ENCODE results near the gene SEC23IP.
"Not testable (repeated sequence)": the region's sequence is repeated elsewhere in the genome, so short reads cannot be mapped to it uniquely, and the experiment has no call there.

Gene SEC23IP

DNA sequence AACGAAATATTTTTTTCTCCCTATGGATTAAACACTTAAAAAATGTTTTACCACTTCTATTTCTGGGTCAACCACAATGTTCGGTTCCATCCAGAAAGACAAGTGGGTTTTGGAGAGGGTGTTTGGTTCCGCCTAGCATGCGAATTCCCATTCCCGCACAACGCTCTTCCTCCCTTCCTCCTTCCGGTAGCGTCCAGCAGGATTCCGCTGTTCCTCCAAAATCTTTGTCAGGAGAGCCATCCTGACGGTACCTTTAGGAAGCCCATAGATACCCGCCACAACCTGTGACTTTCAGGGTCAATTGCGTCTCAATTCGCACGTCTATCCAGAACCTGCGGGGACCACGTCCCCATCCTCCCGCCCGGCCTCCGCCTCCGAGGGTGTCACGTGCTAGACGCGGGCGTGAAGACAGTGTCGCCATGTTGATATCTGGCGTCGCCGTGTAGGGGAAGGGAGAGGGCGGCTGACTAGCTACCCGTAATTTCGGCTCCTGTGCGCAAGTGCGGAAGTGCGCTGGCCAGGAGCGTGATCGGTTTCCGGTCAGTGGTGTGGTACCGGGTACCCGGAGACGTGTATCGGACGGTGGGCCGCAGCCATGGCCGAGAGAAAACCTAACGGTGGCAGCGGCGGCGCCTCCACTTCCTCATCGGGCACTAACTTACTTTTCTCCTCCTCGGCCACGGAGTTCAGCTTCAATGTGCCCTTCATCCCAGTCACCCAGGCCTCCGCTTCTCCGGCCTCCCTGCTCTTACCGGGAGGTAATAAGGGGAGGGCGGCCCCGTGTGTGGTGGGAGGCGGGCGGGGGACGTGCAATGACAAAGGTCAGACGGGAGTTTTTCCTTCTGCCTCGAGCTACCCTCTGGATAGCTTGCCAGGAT, at the start of gene SEC23IP:
SEC23IP (plus strand) TSS at position 543 of the 878 bp plus-strand sequence; CDS start at position 596, 53 bp downstream.
- DNase-seq: peak; percentile 84

DNA sequence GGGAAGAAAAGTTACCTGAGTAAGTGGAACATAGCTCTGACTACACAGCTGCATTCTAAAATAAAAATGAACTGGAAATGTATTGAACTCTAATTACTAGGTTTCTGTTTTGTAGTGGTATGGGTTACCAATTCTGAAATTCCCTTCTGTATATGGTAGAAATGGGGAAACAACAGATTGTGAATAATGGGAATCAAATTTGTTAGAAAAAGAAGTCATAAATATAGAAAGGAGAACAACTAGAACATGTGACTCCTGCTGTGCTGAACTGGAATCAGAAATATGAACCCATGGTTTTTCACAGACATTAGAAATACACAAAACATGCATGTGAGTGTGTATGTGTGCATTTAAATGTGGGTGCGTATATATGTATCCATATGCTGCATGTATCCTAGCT, 46.9 kb upstream of the SEC23IP start:
- no peak for DNase-seq

DNA sequence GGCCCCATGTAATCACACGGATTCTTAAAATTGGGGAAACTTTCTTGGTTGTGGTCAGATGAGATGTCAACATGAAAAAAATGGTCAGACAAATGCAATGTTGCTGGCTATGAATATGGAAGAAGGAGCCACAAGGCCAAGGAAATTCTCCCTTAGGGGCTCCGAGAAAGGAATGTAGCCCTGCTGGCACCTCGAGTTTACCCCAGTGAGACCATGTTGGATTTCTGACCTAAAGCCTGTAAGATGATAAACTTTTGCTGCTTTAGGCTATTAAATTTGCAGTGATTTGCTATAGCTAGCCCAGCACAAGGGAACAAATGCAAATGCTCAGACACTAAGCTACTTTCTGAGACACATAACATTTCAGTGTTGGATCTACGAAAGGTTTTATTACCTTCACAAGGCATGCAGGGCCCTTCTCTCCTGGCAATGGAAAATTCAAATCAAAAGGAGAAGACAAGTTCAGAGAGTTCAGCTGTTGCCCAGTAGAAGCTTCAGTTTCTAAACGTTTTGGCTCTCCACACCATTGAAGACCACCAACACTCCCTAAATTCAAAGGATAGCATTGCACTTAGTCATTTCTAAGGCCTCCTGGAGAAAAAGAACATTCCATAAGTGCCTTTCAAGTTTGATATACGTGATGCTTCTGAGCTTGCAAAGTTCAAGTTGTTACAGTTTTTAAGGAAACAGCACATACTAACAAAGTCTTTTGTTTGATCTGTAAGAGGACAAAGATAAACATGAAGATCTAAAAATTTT, 43.3 kb upstream of the SEC23IP start:
- DNase-seq: no peak

DNA sequence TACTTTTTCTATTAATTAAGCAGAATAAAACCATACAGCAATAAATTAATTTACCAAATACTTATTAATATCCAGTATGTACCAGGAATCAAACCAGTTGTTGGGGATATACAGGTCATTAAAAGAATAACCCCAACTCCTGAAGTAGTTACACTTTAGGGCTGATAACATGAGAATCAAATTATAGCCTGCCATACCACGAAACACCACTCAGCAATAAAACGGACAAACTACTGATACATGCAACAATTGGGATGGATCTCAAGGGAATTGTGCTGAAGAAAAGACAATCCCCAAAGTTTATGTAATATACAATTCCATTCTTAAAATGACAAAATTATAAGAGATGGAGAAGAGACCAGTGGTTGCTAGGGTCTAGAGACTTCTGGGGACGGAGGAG, 42.6 kb upstream of the SEC23IP start:
- no peak for DNase-seq

DNA sequence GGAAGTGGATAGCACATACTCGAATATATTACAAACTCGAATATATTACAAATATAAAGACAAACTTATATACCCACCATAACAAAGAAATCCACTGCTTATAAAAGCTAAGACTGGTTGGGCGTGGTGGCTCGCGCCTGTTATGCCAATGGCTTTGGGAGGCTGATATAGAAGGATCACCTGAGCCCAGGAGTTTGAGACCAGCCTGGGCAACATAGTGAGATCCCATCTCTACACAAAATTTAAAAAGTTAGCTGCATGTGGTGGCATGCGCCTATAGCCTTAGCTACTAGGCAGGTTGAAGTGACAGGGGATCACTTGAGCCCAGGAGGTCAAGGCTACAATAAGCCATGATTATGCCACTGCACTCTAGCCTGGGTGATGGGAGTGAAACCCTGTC, 40.3 kb upstream of the SEC23IP start:
- DNase-seq: no peak

DNA sequence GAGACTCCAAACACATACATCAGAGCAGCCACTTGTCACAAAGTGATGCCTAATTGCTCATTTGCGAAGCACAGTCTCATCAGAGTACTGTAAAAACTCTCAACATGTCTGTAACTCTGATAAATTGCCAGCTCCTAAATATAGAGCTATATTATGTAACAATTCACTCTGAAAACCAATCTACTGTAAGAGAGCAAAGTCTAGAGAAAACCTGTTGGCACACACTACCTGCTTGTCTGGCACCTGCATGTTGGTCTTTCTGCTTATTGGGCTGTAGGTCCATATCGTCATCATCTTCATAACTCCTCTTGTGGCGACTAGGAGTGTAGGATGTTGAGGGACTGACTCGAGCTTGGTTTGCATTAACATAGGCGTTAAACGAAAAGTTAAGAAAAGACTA, 39.7 kb upstream of the SEC23IP start:
- DNase-seq: no peak

DNA sequence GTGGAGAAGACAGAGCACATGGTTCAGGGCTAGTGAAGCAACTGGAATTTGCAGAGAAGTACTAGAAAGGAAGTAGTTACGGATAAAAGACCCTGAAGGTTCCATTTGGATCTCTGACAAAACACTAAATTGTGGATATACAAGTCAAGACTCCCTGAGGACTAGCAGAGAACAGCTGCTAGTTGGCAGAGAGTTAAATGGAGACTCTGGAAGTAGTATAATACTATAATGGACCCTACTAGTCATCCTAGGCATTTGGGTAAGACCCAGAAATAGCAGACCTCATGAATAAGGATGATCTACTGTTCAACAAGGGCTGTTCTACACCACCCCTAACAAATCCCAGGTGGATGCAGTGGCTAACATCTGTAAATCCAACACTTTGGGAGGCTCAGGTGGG, 39.0 kb upstream of the SEC23IP start:
- DNase-seq: no peak

DNA sequence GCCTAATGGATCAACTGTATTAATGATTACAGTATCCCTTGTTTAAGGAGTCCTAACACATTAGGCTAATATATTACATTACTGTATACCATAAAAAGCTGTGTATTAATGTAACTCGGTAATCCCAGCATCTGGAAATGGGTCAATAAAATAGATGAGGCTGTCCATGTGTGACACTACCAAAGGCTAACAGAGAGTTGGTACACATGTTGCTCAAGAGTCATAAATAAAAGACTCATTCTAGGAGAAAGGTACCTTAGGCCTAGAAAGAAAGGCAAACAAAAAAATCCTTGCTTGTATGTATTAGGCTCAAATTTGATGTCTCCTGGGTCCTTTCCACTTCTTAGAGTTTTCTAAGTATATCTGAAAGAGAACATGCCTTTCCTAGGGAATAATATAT, 34.5 kb upstream of the SEC23IP start:
- DNase-seq: no peak

DNA sequence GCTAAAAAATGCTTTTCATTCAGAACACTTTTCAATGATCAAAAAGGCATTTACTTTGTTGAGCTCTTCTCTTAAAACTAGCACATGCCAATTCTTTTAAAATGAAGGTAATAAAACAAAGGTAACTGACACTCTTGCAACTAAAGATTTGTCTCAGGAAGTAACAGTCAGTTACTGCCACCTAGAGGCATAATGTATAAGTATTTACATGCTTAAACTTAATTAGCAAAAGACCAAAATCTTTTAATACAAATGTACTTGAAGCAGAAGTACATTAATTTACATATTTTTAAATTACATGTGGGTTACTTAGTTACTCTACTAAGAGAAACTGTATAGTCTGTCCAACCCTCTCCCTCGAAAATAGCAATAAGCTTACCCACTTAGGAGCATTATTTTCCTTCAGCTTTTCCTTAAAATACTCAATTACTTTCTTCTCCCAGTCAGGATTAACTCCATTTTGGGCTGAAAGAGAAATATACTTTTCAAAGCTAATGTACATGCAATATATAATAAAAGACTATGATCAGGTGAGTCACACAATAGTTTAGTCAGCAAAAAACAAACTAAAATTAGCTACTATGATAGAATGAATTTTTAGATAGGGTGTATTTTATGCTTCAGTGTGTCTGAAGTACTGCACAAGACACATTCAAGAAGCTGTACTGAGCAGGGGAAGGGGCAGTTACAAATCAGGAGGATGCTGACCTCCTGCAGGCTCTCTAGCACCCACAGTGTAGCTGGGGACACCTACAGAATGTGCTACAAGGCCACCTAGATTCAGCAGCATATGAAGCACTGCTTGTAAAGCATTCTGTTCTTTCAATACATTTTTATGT, 32.9 kb upstream of the SEC23IP start:
- DNase-seq: no peak

DNA sequence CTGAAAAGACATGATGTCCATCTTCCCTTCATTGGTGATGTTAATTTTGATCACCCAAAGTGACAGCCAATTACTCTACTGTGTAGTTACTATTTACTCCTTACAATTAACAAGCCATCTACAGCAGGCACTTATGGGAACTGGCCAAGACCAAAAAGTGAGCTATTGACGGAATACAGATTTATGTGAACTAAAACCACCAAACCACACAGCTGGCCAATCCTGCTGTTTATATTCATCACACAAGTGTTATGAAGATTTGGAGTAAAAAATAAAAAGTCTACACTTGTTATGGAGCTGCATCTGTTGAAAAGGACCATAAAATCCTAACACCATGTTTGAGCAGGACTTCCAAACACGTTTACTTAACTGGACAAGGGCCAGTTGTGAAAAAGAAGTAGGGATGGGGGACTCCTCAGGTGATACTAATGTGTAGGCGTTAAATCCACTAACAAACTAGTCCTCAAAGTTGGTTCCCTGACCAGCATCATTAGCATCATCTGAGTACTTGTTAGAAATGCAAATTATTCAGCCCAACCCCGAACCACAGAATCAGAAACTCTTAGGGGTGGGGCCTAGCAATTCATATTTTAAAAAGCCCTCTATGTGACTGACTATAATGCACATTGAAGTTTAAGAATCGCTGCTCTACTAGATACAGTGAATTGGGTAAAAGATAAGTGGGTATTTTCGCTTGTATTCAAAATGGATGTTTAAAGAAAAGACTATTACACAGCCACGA, 31.5 kb upstream of the SEC23IP start:
- DNase-seq: no peak

DNA sequence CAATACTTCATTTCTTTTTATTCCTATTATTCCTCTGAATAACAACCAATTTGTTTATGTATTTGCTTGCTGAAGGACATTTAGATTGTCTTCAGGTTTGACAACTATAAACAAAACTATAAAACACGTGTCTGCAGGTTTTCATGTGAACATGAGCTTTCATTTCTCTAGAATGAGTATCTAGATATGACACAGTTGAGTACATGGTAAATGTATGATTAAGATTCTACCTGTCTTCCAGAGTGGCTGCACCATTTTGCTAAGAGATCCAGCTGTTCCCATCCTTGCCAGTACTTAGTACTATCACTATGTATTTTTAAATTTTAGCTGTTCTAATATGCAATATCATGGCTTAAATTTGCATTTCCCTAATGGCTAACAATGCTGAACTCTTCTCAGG, 30.0 kb upstream of the SEC23IP start:
- no peak for DNase-seq

DNA sequence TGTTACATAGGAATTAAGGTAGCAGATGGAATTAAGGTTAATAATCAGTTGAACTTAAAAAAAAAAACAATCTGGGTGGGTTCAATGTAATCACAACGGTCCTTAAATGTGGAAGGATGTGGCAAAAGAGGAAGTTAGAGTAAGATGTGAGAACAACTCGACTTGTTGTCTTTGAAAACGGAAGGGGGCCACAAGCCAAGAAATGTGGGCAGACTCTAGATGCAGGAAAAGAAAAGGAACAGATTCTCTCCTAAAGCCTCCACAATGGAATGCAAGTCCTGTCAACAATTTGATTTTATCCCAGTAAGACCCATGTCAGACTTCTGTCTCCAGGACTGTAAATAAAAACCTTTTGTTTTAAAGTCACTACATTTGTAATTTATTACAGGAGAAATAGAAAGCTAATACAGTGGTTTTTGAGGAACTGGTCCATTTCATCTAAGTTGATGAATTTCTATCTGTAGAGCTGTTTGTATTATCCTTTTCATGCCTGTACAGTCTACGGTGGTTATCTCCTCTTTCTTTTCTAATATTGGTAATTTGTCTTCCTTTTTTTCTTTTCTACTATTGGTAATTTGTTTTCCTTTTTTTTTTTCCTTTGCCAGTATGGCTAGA, 28.5 kb upstream of the SEC23IP start:
- no peak for DNase-seq

DNA sequence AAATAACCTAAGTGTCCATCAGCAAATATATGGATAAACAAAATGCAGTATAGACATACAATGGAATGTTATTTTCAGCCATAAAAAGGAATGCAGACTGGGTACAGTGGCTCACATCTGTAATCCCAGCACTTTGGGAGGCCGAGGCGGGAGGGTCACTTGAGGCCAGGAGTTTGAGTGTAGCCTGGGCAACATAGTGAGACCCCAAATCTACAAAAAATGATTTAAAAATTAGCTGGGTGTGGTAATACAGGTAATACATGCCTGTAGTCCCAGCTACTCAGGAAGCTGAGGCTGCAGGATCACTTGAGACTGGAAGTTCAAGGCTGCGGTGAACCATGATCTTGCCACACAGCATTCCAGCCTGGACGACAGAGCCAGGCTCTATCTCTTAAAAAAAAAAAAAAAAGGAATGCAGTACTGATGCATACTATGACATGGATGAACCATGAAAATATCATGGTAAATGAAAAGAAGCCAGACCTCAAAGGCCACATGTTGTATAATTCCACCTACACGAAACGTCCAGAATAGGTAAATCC, 26.8 kb upstream of the SEC23IP start:
- DNase-seq: no peak

DNA sequence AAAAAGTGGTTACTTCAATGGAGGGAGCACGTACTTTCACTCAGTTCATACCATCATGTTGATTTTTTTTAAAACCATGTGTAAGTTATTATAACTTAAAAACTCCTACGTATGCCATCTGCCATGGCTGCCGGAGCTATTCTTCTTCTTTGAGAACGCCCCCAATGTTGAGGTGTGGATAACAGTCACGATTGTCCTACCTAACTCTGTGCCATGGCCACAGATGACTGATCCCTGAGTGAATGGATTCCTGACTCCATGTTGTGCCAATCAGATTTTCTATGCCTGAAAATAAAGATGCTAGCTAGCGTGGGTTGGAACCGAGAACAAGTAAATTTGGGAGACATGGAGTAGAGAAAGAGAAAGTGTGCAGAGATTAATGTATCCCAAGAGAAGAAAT, 25.2 kb upstream of the SEC23IP start:
- no peak for DNase-seq

DNA sequence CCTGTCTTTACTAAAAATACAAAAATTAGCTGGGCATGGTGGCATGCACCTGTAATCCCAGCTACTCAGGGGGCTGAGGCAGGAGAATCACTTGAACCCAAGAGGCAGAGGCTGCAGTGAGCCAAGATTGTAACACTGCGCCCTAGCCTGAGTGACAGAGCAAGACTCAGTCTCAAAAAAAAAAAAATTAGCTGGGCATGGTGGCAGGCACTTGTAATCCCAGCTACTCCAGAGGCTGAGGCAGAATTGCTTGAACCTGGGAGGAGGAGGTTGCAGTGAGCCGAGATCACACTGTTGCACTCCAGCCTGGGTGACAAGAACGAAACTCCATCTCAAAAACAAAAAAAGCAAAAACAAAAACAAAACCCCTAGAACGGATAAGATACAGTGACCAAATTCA, 23.1 kb upstream of the SEC23IP start:
- DNase-seq: not testable (repeated sequence)

DNA sequence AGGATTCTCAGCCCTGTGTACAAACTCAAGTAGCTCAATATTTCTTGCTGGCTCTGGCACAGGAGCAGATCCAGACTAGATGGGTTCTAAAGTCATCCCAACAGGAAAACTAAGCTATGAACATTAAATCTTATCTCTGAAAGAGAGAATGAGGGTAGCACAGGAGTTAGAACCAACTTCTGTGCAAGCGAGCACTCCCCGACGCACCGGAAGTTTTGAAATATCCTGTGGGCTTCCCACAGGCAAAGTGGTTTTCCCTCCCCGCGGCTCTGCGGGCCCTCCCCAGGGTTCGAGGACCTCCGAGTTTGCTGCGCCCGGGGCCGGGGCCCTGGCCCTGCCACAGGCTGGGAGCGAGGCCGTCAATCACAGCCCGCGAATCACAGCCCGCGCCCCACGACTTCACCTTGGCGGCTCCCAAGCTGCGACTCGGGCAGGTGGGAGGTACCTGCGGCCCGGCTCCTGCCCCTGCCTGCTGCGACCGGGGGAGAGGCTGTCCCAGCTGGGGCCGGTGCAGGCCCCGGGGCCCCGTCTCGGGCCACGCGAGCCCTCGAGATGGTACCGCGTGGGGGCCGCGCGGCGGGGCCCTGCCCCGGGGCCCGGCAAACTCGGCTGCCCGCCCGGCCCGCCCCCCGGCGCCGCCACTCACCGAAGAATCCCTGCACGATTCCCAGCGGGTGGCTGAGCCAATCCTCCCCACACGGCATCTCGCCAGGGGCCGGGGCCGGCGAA, 20.5 kb upstream of the SEC23IP start:
- peak; percentile 20 for DNase-seq

DNA sequence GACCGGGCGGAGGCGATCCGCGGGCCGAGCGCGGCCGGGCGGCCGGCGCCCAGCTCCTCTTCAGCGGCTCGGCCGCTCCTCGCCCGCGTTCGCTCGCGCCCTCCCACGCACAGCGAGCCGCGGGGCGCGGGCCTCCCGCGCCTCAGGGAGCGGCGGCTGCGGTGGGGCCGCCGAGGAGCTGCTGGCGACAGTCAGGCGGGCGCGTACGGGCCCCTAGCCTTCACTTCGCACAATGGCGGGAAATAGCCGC, 20.0 kb upstream of the SEC23IP start, which contains the start of gene MCMBP:
MCMBP (minus strand) TSS at position 234 of the 250 bp plus-strand sequence. CDS start 259 bp downstream, outside the sequence.
- DNase-seq: no peak

DNA sequence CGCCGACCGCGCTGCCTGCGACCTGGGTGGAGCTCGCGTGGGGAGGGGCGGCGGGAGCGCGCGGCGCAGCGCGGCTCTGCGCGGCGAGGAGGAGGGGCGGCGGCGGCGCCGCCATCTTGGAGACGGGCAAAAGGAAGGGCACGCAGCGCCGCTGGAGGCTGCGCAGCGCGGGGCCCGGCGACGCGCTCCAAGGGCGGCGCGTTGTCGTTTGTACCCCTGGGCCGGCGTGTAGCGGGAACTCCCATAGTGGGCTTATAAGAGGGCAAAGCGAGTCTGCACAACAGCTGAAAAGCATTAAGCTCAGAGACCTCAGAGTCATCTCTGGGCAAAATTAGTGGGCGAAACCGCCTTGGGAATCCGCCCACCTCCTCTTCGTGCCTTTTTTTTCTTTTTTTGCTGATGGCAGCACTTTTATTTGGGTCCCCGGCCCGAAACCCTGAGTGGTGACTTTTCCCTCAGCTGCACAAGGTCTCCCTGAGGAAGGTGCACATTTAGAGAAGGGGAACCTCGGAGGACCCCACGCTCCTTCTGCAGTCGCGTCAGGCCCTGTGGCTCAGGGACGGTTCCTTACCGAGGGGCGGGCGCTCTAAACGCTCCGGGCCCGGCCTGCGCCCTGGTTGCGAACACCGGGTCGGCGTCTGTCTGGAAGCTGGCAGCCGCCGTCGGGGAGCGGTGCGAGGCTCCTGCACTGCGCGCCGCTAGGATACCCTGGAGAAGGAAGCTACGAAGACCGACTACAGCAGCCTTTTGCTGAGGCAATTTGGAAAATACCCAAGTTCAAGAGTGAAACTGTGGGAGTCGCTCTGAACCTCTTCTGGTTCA, 19.5 kb upstream of the SEC23IP start:
- peak; percentile 72 for DNase-seq

DNA sequence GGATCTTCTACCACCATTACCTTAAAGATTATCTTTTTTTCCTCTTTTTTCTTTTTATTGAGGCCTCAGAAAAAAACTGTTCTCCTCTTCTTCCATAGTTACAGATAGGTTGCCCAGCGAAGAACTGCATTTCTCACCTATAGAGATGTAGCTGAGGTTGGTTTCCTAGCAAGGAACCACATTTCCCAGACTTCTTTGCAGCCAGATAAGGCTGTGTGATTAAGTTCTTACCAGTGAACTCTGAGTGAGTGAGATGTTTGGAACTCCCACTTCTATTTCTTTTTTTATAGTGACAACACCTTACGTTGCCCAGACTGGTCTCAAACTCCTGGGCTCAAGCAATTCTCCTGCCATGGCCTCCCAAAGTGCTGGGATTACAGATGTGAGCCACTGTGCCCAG, 14.0 kb upstream of the SEC23IP start:
- no peak for DNase-seq

DNA sequence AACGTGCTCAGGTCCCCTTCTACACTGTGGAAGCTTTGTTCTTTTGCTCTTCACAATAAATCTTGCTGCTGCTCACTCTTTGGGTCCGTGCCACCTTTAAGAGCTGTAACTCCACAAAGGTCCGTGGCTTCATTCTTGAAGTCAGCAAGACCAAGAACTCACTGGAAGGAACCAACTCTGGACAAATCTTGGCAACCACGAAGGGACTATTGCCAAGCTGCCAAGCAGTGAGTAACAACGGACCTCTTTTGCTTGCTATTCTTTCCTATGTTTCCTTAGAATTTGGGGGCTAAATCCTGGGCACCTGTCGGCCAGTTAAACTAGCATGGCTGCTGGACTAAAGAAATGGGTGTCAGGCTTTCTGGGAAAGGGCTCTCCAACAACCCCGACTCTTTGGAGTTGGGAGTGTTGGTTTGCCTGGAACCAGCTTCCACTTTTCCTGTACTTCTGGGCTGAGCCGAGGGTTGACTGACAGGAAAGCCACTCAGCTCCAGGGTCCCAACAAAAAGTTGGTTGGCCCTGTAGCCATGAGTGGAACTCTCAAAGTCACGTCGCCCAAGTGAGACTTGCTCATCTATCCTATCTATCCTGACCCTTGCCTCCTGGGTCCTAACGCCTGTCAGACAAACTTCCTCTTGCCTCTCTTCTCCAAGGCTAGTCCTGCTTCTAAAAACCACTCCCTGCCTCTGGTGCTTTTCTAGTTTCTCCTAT, 8.5 kb upstream of the SEC23IP start:
- DNase-seq: not testable (repeated sequence)
